PC-3 (cell line): ENCODE results near the gene EEF1B2.
"Not testable (repeated sequence)": the region's sequence is repeated elsewhere in the genome, so short reads cannot be mapped to it uniquely, and the experiment has no call there.

Experiments
- CTCF ChIP-seq: fragments of 300-600 bp; sonication (generic); conservative IDR thresholded peaks from 2 replicates; pipeline ENCODE4 v1.5.1; 2017; ENCODE audit warnings: antibody characterized with exemption, low read depth, mild to moderate bottlenecking, low read length
- EZH2 ChIP-seq: fragments of 300-600 bp; sonication (generic); IDR thresholded peaks from one replicate; pipeline ENCODE4 v1.6.1; 2017; ENCODE audit warnings: antibody characterized with exemption, mild to moderate bottlenecking, low read length; ENCODE audit not compliant: unreplicated experiment
- EZH2phosphoT487 ChIP-seq: fragments of 300-600 bp; sonication (generic); IDR thresholded peaks from 2 replicates; pipeline ENCODE4 v1.6.1; 2018; ENCODE audit warnings: mild to moderate bottlenecking, antibody characterized with exemption, low read length, borderline replicate concordance

GRCh38 chr2:206157014-206157413, 2.7 kb upstream of the EEF1B2 start:
- not testable (repeated sequence) for TF ChIP-seq CTCF, EZH2phosphoT487, EZH2
